Articular chondrocyte of knee joint (primary cell): ENCODE data around the gene NT5C. TPM values are rescaled to one million over a fixed set of nuclear protein-coding genes. Genes with fewer than 3 reads are reported as not detected.

Experiments
- small RNA-seq: library from RNA; depleted of rRNA; stranded (forward); fragments of <200 nt; gene quantifications from one replicate; pipeline ENCODE3, GENCODE V24; 2012
- total RNA-seq: library from RNA; depleted of rRNA; stranded (reverse); fragments of >200 nt; gene quantifications from 2 replicates; pipeline ENCODE4 v1.2.3, GENCODE V29; 2012

Gene NT5C
- 35.3 and 51.9 TPM in 2 replicates for total RNA-seq

GRCh38 chr17:75131278-75132017, at the start of gene NT5C:
Gene NT5C, minus strand, starts transcription at chr17:75131742. Its CDS starts 35 bp downstream, at chr17:75131707.

GRCh38 chr17:75154195-75155106, 22.9 kb upstream of the NT5C start, which contains the start of gene JPT1:
Gene JPT1, minus strand, starts transcription at chr17:75154512. Its CDS starts 115 bp downstream, at chr17:75154397.

GRCh38 chr17:75109407-75110233, 21.9 kb downstream of the NT5C start, which contains the start of gene ARMC7:
Gene ARMC7, plus strand, starts transcription at chr17:75109969. Its CDS starts 320 bp downstream, at chr17:75110289.

GRCh38 chr17:75087558-75088453, 43.7 kb downstream of the NT5C start, which contains the start of gene SLC16A5:
Gene SLC16A5, plus strand, starts transcription at chr17:75087954. Its CDS starts 5,683 bp downstream, at chr17:75093637.

Small RNA genes lying within 50 kb of the gene (small RNA-seq; reads per million reads assigned to genes)
- gene RF00019, result not detected

Other genes starting within 250 kb of the NT5C start
- gene FADS6, start 238.1 kb downstream of the NT5C start, total RNA-seq, result not detected in 2 replicates
- not detected in 2 replicates for gene USH1G, start 208.5 kb downstream of the NT5C start, total RNA-seq
- not detected in 2 replicates for gene OTOP2, start 207.5 kb downstream of the NT5C start, total RNA-seq
- not detected in 2 replicates for gene OTOP3, start 195.8 kb downstream of the NT5C start, total RNA-seq
- 0.32 TPM in 1 of 2 replicates, not detected in the other for gene HID1, start 159.0 kb downstream of the NT5C start, total RNA-seq
- gene CDR2L, start 144.1 kb downstream of the NT5C start, total RNA-seq, result 15.2 and 15.7 TPM in 2 replicates
- gene MRPL58, start 119.1 kb downstream of the NT5C start, total RNA-seq, result 25.7 and 35.7 TPM in 2 replicates
- gene ATP5PD, start 84.8 kb downstream of the NT5C start, total RNA-seq, result 415 and 418 TPM in 2 replicates
- 26.9 and 29.1 TPM in 2 replicates for gene KCTD2, start 84.5 kb downstream of the NT5C start, total RNA-seq
- 14.6 and 15.5 TPM in 2 replicates for gene SLC16A5, start 43.8 kb downstream of the NT5C start, total RNA-seq
- gene ARMC7, start 21.8 kb downstream of the NT5C start, total RNA-seq, result 3.3 and 4.1 TPM in 2 replicates
- gene JPT1, start 22.8 kb upstream of the NT5C start, total RNA-seq, result 86.7 and 87.4 TPM in 2 replicates
- gene SUMO2, start 51.2 kb upstream of the NT5C start, total RNA-seq, result 104 and 119 TPM in 2 replicates
- 23.7 and 24.1 TPM in 2 replicates for gene NUP85, start 73.9 kb upstream of the NT5C start, total RNA-seq
- 11.9 and 15.3 TPM in 2 replicates for gene GGA3, start 129.9 kb upstream of the NT5C start, total RNA-seq
- gene MRPS7, start 130.1 kb upstream of the NT5C start, total RNA-seq, result 35.3 and 35.4 TPM in 2 replicates
- gene MIF4GD, start 139.5 kb upstream of the NT5C start, total RNA-seq, result 6.2 and 8.0 TPM in 2 replicates
- gene SLC25A19, start 157.7 kb upstream of the NT5C start, total RNA-seq, result 3.5 and 5.0 TPM in 2 replicates